GM19023 (cell line): Measurements from ENCODE around the gene PRSS33.

ENCODE experiments used
- ATAC-seq: cut with Tn5 transposase; IDR thresholded peaks from one replicate; pipeline ENCODE4 v1.9.1; 2021; ENCODE audit warnings: mild to moderate bottlenecking, moderate library complexity; ENCODE audit not compliant: unreplicated experiment

PRSS33 gene

GRCh38 chr16:2821487-2822157 lies 34.3 kb upstream of the PRSS33 start:
- no peak for ATAC-seq

DNA sequence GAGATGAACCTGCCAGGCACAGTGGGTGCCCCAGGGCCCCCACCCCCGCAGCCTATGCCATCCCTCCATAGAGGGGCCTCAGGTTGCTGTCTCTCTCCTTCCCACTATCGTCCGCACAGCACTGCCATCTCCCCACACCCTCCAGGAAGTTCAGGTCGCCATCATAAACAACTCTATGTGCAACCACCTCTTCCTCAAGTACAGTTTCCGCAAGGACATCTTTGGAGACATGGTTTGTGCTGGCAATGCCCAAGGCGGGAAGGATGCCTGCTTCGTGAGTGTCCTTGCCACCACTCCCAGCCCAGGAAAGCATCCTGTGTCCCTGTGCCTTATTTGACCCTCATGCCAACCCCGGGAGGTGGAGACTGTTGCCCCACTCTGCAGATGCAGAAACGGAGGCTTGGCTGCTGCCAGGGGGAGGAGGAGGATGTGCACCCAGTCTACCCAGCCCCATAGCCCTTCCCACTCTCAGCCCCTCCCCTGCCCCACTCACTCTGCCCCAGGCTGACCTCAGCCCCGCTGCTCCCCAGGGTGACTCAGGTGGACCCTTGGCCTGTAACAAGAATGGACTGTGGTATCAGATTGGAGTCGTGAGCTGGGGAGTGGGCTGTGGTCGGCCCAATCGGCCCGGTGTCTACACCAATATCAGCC lies 33.6 kb upstream of the PRSS33 start:
- no peak for ATAC-seq

GRCh38 chr16:2819939-2820835 lies 32.8 kb upstream of the PRSS33 start:
- no peak for ATAC-seq

- no peak for ATAC-seq
Measured at GRCh38 chr16:2819179-2819938, 32.0 kb upstream of the PRSS33 start.

- no peak for ATAC-seq
Measured at GRCh38 chr16:2818272-2818876, 31.0 kb upstream of the PRSS33 start.

GRCh38 chr16:2817340-2818271 lies 30.2 kb upstream of the PRSS33 start:
- ATAC-seq = no peak

- ATAC-seq = no peak
Measured at GRCh38 chr16:2816751-2817339, 29.5 kb upstream of the PRSS33 start, which contains the start of gene PRSS21. Gene PRSS21 (plus strand): TSS chr16:2817237. CDS start chr16:2817269, 32 bp downstream.

DNA sequence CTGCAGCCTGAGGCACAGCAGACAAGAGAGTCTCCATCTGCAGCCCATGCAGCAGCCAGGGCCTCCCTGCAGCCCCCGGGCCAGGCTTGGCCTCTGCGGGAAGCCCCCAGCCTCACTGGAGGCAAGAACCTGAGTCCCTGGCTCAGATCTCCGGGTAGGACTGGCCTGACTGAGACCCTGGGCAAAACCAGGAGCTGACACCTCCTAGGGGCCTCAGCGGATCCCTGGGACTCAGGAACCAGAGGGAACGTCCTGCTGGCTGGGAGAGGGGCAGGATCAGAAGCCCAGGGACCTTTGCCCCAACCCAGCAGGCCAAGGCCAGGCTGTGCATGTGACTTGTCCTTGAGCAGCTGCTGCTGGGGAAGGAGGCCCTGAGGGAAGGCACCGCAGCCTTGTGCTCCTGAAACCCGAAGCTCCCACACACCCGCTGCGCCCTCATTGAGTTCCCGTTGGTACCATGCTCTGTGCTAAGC lies 28.0 kb upstream of the PRSS33 start:
- ATAC-seq = no peak

- ATAC-seq = no peak
Measured at GRCh38 chr16:2814551-2815298, 27.4 kb upstream of the PRSS33 start.

GRCh38 chr16:2813771-2814221 lies 26.4 kb upstream of the PRSS33 start:
- ATAC-seq = no peak

GRCh38 chr16:2811703-2812471 lies 24.5 kb upstream of the PRSS33 start:
- ATAC-seq = no peak

GRCh38 chr16:2810651-2811050 lies 23.3 kb upstream of the PRSS33 start:
- ATAC-seq = no peak

- ATAC-seq = no peak
Measured at GRCh38 chr16:2809149-2809760, 21.9 kb upstream of the PRSS33 start.

- ATAC-seq = no peak
Measured at GRCh38 chr16:2808181-2808580, 20.8 kb upstream of the PRSS33 start.

DNA sequence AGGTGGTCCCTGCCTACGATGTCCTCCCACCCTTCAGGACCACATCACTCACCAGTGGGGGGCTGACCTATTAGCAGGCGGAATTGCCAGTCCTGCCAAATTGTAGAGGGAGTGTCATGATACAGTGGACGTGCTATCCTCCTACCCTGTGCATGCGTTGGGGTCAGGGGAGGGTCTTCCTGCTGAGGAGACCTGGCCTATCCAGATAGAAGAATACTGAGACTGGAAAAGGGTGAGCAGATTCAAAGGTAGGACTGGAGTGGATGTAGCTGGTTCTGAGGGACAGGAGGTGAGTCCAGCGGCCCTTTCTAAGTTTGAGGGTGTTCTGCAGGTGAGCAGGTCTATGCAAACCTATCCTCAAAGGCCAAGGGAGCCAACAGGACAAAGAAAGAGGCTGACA lies 18.9 kb upstream of the PRSS33 start:
- no peak for ATAC-seq

GRCh38 chr16:2804728-2805127 lies 17.4 kb upstream of the PRSS33 start:
- ATAC-seq = no peak
